Measurements from ENCODE around the gene IL22RA1.

Gene IL22RA1

GRCh38 chr1:24070821-24071393 lies 72.0 kb downstream of the IL22RA1 start:
- DNase-seq = peak; percentile 49

- no peak for DNase-seq
These were observed 73.1 kb downstream of the IL22RA1 start for GRCh38 chr1:24069817-24070216.

All from GDM1 (cell line).